Suprapubic skin (tissue), 4 donors: ENCODE results near the gene EXD3.

ENCODE experiments used
- EP300 ChIP-seq: sonication (generic); formaldehyde crosslinking; IDR thresholded peaks from one replicate; pipeline ENCODE4 v1.6.1; 2017; ENCODE audit warnings: antibody characterized with exemption
- POLR2A ChIP-seq, 2 donors: fragments of 450-650 bp; IDR thresholded peaks; one replicate each; pipeline ENCODE4 v1.6.1; 2017; ENCODE audit warnings: antibody characterized with exemption in 2 of 2, mild to moderate bottlenecking in 2 of 2, moderate library complexity in 2 of 2
- POLR2AphosphoS5 ChIP-seq, 3 donors: sonication (generic); formaldehyde crosslinking; IDR thresholded peaks; one replicate each; pipeline ENCODE4 v1.6.1; 2017; ENCODE audit warnings: antibody characterized with exemption in 3 of 3
- TF ChIP-seq, protein P1 (sequence below), 2 donors: fragments of 200-600 bp in 1 of 2; fragments of 450-650 bp in 1 of 2; sonication (generic) in 1 of 2; IDR thresholded peaks; one replicate each; pipeline ENCODE4 v1.5.1; 2016 to 2019; ENCODE audit warnings: antibody characterized with exemption in 2 of 2, mild to moderate bottlenecking in 1 of 2, moderate library complexity in 1 of 2

DNA sequence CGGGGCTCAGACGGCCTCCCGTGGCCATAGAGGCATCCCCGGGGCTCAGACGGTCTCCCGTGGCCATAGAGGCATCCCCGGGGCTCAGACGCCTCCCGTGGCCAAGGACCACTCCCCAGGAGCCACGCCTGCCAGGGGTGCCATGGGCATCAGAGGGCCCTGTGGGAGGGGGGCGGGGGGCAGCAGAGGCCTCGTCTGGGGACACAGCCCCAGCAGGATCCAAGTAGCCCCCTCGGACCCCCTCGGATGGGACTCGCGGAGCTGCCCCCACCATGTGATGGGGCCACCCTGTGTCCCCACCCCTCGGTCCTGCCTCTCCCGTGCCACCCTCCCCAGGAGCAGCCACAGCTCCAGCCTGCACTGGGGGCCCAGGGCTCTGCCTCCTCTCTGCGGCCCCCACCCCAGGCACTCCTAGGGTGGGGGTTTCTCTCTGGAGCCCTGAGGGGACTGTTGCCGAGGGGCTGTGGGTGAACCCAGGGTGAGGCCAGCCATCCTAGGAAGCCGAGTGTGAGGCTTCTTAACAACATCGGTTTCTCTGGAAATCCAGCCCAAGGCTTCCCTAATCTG, 15.7 kb upstream of the EXD3 start:
- TF ChIP-seq, protein P1, sequence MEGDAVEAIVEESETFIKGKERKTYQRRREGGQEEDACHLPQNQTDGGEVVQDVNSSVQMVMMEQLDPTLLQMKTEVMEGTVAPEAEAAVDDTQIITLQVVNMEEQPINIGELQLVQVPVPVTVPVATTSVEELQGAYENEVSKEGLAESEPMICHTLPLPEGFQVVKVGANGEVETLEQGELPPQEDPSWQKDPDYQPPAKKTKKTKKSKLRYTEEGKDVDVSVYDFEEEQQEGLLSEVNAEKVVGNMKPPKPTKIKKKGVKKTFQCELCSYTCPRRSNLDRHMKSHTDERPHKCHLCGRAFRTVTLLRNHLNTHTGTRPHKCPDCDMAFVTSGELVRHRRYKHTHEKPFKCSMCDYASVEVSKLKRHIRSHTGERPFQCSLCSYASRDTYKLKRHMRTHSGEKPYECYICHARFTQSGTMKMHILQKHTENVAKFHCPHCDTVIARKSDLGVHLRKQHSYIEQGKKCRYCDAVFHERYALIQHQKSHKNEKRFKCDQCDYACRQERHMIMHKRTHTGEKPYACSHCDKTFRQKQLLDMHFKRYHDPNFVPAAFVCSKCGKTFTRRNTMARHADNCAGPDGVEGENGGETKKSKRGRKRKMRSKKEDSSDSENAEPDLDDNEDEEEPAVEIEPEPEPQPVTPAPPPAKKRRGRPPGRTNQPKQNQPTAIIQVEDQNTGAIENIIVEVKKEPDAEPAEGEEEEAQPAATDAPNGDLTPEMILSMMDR (IDR thresholded peaks at IDR 0.05): no peak
- TF ChIP-seq POLR2A (IDR thresholded peaks at IDR 0.05) (no peak), EP300 (no peak), POLR2AphosphoS5 (IDR thresholded peaks at IDR 0.05) (no peak)
